Stimulated activated CD8-positive, alpha-beta memory T cell treated with anti-CD3 and anti-CD28 coated beads, Interleukin-2, amount 100 ng/mL, for 1 hour (primary cell): ENCODE measurements around the gene SPAG4.

Experiments
- DNase-seq, 2 donors: peaks; one replicate each; pipeline ENCODE4 v3.0.0-alpha.2; 2020; ENCODE audit warnings: low read depth in 2 of 2

SPAG4 gene, protein sequence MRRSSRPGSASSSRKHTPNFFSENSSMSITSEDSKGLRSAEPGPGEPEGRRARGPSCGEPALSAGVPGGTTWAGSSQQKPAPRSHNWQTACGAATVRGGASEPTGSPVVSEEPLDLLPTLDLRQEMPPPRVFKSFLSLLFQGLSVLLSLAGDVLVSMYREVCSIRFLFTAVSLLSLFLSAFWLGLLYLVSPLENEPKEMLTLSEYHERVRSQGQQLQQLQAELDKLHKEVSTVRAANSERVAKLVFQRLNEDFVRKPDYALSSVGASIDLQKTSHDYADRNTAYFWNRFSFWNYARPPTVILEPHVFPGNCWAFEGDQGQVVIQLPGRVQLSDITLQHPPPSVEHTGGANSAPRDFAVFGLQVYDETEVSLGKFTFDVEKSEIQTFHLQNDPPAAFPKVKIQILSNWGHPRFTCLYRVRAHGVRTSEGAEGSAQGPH

DNA sequence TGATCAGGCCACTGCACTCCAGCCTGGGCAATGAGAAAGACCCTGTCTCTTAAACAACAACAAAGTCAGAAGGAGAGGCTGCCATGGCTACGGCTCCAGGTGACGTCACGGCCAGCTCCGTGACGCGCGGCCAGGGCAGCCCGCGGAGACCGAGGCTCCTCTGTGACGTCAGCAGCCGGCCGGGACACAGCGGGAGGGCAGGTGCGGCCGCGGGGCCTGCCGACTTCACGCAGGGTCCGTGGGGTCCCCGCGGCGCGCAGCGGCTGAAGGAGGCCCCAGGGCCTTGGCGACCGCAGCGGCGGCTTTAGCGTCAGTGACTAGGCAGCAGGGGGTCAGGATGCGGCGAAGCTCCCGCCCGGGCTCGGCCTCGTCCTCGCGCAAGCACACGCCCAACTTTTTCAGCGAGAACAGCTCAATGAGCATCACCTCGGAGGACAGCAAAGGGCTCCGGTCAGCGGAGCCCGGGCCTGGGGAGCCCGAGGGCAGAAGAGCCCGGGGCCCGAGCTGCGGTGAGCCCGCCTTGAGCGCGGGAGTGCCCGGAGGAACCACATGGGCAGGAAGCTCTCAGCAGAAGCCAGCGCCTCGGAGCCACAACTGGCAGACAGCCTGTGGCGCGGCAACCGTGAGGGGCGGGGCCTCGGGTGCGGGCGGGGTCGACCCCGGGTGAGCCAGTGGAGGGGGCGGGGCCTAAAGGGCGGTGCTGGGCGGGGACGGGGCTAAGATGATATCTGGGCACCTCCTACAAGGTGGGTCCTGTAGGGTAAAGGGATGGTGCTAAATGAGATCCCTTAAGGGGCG is at the start of gene SPAG4:
SPAG4 (plus strand) TSS at position 163 of the 798 bp plus-strand sequence; CDS start at position 338, 175 bp downstream.
- DNase-seq = peak; percentile 100

DNA sequence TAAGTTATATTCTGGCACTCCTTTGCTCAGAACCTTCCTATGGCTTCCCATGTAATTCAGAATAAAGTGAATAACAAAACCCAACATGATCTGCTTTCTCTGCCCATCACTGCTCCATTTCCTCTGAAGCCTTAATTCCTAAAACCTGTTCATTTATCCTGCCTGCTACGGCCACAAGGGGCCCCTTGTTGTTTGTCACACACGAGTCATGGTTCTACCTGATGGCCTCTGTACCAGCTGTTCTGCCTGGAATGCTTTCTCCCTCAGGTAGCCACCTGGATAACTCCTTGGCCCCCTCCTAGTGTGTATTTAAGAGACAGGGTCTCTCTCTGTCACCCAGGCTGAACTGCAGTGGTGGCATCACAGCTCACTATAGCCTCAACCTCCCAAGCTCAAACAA is 47.0 kb upstream of the SPAG4 start:
- no peak for DNase-seq

DNA sequence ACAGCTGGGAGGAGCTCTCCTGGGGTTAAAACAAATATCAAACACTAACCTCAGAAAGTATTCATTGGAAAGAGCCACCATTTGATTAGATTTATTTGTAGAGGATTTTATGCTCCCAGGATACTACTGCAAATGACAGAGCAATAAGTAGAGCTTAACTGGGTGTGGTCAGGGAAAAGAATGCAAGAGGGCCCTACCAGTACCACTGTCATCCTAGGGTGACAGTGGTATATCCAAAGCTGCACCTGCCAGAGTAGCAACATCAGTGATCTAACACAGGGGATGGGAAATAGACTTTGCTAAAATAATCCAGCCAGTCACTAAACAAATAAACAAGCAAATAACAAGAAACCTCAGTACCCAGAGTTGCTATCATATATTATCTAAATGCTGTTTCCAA is 44.1 kb upstream of the SPAG4 start:
- no peak for DNase-seq

DNA sequence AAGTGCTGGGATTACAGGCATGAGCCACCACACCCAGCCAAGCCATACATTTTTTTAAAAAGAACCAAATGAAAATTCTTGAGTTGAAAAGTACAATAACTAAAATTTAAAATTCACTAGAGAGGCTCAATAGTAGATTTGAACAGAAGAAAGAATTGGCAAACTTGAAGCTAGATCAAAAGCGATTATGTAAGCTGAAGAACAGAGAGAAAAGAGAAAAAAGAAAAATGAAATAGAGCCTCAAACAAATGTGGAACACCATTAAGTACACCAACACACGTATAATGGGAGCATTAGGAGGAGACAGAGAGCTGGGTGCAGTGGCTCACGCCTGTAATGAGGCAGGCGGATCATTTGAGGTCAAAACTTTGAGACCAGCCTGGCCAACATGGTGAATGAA is 42.8 kb upstream of the SPAG4 start:
- DNase-seq = no peak

DNA sequence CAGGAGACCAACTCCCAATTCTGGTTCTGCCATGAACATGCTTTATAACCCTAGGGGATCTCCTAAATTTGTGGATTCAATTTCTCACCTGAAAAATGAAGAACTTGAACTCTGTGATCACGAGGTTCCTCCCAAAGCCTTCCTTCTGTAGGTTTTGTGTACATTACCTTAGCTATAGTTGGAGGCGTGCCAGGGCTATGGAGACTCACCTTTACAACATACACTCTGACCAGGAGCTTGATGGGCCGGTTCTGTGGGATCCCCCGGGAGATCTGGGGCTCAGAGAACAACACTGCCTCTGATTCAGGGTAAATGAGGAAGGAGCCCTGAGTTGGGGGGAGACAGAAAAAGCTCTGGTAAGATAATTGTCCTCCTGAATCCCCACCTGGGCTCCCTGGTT is 39.7 kb upstream of the SPAG4 start:
- DNase-seq = no peak

DNA sequence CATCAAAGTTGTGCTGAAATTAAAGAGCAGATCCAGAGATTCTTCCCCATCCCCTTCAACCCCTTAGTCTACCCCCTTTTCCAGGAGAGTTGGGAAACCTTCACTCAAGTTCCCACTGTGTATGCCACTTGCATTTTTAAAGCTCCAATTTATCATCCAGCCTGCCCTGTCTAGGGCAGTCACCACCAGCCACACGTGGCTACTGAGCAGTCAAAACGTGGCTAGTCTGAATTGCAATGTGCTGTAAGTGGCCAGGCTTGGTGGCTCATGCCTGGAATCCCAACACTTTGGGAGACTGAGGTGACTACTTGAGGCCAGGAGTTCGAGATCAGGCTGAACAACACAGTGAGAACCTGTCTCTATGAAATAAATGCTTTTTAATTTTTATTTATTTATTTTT is 38.8 kb upstream of the SPAG4 start:
- no peak for DNase-seq

- no peak for DNase-seq
These were observed 37.2 kb upstream of the SPAG4 start for GRCh38 chr20:35578469-35578868.

- DNase-seq = no peak
These were observed 36.4 kb upstream of the SPAG4 start for GRCh38 chr20:35579196-35579595.

DNA sequence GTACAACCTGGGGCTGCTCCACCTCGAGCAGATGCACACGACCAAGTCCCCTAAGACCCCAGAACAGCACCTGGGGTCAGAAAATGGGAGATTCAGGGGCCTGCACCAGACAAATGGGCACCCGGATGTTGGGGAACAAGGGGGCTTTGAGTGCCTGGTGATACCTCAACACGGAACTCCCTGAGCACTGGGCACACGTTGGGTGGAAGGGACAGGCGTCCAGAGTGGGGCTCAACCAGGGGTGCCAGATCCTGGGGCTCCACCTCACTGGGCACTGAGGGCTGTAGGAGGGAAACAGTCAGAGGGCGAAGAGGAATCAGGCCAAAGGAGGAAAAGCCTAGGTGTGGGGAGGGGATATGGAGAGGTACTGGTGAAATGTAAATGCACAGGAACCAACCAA is 33.5 kb upstream of the SPAG4 start:
- DNase-seq = no peak

DNA sequence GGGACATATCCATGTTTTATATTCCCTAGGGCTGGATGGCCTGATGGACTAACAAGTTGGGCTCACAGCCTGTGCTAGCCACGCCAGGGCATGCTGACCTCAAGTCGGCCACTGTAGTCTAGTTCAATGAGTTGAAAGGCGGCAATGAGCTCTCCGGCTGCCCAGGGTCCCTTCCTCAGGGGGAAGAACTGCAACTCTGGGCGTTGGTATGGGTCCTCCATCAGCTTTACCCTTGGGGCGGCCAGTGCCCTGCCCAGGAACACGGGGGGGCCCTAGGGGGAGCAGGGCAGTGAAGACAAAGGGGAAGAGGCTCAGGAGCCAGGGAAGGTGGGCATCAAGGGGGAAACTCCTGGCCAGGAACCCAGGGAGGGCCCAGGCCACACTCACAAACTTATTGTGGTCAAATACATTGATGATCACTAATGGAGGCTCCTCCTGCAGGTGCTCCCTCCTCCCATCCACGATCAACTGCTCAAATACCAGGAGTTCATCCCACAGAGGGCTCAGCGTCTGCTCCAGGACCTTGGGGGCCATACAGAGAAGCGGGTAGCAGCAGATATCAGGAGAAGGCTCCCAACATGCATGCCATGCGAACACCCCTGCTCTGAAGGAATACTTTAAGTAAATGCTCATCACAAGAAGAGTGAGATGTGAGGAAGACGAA is 32.8 kb upstream of the SPAG4 start:
- DNase-seq = no peak

DNA sequence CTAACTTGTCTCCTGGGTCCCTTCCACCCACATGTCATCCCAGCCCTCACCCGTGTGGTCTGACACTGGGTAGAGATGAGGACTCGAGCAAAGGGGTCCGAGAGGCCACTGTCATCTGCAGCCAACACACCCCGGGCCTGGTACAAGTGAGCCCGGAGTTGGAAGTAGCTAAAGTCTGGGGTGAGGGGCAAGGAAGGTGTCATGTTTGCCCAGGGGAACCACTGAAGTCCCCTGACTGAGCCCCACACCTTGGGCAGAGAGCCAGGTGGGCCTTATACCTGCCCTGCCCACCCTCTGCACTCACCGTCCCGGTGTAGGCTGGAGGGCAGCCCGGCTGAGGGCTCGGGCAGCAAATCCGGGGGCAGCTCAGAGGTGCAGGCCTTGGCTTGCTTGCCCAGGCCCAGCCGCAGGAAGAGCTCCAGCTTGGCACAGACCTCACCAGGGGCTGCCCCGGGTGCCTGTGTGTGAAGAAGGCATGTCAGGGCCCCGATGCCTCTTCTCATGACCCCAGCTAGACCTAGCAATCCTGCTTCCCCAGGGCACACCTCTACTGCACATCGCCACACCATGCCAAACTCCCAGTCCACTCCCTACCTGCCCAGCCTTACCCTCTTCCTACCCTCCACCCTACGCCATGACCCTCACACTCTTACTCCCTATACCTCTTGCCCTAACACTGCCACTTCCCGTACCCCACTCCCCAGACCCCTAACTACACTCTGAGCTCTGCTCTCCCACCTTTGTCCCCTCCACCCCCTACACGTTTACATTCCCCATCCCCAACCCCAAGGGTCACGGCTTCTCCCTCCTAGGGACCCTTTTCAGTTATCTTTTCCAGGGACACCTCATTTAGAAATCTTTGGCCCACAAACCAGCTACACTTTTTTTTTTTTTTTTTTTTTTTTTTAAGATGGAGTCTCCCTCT is 31.7 kb upstream of the SPAG4 start:
- DNase-seq = no peak

GRCh38 chr20:35586751-35587425 is 28.7 kb upstream of the SPAG4 start:
- no peak for DNase-seq

DNA sequence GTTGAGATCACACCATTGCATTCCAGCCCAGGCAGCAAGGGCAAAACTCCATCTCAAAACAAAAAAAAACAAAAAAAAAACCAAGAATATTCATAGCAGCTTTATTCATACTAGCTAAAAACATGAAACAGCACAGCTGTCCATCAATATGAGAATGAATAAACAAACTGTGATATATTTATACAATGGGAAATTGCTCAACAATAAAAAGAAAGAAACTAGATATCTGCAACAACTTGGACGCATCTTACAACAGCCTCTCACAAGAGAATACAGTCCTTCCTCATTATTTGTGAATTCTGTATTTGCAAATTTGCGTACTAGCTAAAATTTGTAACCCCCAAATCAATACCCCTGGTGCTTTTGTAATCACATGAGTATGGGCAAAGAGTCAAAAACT is 28.2 kb upstream of the SPAG4 start:
- no peak for DNase-seq

GRCh38 chr20:35588397-35588796 is 27.2 kb upstream of the SPAG4 start:
- DNase-seq = no peak

DNA sequence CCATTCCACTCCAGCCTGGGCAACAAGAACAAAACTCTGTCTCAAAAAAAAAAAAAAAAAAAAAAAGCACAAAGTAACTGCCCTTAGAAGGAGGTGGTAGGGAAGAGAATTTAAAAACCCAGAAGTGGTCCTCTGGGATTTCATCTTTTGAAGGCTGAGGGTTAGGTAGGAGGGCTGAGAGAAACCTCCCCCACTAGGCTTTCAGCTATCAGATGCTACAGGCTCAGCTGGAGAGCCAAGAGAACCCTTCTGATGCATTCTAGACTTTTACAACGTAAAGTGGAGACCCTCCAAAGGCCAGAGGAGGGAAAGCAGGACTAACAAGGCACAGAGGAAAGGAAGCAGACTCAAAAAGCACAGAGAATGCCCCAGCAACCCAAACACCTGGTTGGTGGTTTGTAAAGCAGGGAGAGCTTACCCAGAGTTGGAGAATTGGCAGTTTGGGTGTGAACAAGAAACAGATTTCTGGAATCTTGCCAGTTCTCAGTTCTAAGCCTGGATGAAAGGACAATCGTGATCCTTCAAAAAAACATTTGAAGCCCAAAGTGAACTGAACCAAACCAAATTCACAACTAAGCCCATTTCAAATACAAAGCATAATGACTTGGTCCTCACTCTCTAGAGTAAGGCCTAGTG is 23.2 kb upstream of the SPAG4 start:
- DNase-seq = no peak

DNA sequence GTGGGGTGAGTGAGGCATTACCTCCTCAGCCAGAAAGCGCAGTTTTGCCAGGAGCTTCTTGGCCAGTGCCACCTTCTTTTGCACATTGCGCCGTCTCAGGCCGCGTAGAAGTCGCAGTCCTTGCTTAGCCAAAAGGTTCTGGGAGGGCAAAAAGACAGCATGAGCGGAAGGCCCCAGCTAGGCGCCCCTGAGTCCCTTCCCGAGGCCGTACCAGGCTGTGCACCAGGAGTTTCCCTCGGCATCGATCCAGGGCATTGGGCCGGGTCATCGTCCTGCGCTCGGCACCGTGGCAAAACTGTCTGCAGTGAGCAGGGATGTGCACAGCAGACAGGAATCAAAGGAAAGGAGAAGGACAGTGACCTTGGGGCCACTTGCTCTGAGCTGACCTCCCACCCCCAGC is 20.2 kb upstream of the SPAG4 start:
- no peak for DNase-seq

DNA sequence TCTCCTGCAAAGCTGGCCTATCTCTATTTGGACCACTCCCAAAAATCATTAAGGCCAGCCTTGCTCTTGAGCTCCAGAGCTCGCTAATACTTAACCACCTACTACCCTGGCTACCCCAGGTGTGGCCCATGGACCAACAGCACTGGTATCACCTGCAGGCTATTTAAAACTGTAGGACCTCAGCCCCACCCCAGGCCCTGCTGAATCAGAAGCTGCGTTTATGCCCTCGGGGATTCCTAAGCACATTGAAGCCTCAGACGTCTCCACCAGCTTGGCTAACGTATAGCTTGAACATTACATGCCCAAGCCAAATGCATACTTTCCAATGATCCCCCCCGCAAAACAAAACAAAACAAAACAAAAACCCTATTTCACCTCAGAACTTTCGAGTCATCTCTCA is 19.7 kb upstream of the SPAG4 start:
- no peak for DNase-seq

- no peak for DNase-seq
These were observed 18.4 kb upstream of the SPAG4 start for GRCh38 chr20:35597186-35597585.

DNA sequence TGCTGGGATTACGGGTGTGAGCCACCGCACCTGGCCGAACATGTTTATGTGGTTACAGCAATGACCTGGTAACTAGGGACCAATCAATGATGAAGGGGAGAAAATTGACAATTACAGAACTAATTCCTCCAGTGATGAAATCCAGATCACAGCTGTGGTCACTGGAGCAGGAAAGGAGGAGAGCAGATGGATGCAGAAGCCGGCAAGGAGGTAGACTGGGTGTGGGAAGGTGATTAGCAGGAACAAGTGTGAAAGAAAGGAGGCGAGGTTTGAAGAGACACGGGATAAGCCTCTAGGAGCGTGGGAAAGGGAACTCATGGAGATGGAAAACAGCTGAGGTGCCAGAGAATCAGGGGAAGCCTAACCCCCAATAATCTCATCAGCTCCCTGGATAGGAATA is 17.2 kb upstream of the SPAG4 start:
- no peak for DNase-seq
